HG03025 (cell line): ENCODE measurements around the gene KNTC1.
A peak's percentile ranks its signal among the peaks of the same experiment; 100 is the strongest.
"Not testable (repeated sequence)": the region's sequence is repeated elsewhere in the genome, so short reads cannot be mapped to it uniquely, and the experiment has no call there.

Source experiments
- ATAC-seq: cut with Tn5 transposase; IDR thresholded peaks from one replicate; pipeline ENCODE4 v1.9.1; 2021; ENCODE audit warnings: mild to moderate bottlenecking, moderate library complexity; ENCODE audit not compliant: unreplicated experiment, low FRiP score

KNTC1 gene, protein sequence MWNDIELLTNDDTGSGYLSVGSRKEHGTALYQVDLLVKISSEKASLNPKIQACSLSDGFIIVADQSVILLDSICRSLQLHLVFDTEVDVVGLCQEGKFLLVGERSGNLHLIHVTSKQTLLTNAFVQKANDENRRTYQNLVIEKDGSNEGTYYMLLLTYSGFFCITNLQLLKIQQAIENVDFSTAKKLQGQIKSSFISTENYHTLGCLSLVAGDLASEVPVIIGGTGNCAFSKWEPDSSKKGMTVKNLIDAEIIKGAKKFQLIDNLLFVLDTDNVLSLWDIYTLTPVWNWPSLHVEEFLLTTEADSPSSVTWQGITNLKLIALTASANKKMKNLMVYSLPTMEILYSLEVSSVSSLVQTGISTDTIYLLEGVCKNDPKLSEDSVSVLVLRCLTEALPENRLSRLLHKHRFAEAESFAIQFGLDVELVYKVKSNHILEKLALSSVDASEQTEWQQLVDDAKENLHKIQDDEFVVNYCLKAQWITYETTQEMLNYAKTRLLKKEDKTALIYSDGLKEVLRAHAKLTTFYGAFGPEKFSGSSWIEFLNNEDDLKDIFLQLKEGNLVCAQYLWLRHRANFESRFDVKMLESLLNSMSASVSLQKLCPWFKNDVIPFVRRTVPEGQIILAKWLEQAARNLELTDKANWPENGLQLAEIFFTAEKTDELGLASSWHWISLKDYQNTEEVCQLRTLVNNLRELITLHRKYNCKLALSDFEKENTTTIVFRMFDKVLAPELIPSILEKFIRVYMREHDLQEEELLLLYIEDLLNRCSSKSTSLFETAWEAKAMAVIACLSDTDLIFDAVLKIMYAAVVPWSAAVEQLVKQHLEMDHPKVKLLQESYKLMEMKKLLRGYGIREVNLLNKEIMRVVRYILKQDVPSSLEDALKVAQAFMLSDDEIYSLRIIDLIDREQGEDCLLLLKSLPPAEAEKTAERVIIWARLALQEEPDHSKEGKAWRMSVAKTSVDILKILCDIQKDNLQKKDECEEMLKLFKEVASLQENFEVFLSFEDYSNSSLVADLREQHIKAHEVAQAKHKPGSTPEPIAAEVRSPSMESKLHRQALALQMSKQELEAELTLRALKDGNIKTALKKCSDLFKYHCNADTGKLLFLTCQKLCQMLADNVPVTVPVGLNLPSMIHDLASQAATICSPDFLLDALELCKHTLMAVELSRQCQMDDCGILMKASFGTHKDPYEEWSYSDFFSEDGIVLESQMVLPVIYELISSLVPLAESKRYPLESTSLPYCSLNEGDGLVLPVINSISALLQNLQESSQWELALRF (N-terminal part only)

DNA sequence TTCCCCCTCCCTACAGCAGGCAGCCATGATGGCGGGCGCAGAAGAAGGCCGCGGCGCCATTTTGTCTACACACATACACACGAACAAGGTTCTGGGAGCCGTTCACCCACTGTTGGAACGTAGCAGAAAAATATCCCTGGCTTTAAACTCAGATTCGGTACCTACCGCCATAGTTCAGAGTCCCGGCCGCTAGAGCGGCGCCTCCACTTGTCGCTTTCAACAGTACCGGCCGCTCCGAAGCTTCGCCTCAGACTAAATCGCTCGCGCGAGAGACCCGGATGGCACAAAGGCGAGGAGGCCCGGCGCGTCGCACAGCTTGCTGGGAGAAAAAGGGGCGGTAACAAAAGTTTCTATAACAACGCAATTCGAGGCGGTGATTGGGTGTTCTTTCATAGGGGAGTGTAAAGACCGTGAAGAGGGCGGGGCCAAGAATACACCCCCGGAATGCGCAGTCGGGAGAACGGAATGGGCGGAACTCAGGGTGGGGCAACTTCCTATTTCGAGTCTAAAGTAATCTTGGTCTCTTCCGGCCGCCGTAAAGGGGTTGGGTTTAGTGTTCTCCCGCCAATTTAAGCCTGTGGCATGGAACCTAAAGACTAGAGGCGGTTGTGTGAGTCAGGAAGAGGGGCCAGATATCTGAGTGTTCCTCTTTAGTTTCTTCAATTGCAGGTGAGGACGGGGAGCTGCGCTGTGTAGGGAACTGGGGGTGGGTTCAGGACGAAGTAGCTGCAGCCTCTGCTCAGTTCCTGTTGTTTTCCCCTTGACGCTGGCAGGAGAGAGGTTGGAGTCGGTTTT, at the start of gene KNTC1, which contains the start of gene RSRC2:
KNTC1 (plus strand) TSS at position 567 of the 795 bp plus-strand sequence. CDS start 2,815 bp downstream, outside the sequence.
RSRC2 (minus strand) TSS at position 254 of the 795 bp plus-strand sequence; CDS start at position 171, 83 bp downstream.
- peak; percentile 90 for ATAC-seq

DNA sequence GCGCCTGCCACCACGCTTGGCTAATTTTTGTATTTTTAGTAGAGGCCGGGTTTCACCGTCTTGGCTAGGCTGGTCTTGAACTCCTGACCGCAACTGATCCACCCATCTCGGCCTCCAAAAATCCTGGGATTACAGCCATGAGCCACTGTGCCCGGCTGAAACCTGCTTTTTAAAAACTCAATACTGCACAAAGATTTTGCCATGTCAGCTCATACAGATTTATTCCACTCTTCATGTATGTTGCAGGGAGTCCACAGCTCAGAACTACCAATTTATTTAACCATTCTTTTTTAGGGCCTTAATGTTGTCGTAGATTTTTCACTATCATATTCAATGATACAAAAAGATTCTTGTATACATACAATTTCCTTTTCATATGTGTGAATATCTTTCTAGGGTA, 46.3 kb upstream of the KNTC1 start:
- ATAC-seq = no peak

DNA sequence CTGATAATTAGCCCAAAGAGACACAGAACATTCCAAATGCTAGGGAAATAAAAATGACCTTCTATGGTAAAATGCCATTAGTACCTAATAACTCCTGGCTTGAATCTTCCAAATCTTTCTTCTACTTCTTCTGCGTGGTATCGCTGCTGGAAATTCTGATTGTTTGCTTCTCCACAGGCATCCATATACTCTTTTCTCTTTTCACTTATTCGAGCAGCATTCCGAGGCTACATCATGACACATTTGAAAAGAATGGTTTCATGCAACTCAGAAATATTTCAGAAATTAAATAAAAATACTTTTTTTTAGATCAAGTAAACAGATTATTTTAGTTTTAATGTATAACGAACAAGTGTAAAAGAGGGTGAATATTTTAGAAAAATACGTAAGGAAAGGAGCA, 45.2 kb upstream of the KNTC1 start:
- no peak for ATAC-seq

DNA sequence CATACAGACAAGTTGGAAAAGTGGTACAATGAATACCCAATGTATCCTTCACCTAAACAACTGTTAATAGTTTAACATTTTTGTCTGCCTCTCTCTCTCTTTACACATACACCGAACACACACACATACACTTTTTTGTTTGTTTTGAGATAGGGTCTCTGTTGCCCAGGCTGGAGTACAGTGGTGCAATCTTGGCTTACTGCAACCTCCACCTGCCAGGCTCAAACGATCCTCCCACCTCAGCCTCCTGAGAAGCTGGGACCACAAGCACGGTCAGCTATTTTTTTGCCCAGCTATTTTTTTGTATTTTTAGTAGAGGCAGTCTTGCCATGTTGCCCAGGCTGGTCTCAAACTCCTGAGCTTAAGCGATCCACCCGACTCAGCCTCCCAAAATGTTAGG, 43.1 kb upstream of the KNTC1 start:
- no peak for ATAC-seq

DNA sequence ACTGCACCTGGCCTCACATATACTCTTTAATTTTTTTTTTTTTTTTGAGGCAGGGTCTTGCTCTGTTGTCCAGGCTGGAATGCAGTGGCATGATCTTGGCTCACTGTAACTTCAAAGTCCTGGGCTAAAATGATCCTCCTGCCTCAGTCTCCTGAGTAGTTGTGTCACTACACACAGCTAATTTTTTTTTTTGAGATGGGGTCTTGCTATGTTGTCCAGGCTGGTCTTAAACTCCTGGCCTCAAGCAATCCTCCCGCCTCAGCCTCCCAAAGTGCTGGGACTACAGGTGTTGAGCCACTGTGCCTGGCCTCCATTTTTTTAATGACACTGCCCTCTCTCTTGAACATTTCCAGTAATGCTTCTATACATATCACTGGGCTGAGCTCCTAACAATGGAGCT, 42.7 kb upstream of the KNTC1 start:
- not testable (repeated sequence) for ATAC-seq

DNA sequence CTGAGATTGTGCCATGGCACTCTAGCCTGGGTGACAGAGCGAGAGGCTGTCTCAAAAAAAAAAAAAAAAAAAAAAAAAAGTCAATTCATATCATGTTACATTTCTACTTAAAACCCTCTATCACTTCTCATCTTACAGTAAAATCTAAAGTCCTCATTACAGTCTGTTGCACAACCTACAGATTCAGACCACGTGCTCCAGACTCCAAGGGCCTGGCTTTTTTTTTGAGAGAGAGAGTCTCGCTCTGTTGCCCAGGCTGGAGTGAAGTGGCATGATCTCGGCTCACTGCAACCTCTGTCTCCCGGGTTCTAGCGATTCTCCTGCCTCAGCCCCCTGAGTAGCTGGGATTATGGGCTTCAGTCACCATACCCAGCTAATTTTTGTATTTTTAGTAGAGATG, 40.7 kb upstream of the KNTC1 start:
- not testable (repeated sequence) for ATAC-seq

DNA sequence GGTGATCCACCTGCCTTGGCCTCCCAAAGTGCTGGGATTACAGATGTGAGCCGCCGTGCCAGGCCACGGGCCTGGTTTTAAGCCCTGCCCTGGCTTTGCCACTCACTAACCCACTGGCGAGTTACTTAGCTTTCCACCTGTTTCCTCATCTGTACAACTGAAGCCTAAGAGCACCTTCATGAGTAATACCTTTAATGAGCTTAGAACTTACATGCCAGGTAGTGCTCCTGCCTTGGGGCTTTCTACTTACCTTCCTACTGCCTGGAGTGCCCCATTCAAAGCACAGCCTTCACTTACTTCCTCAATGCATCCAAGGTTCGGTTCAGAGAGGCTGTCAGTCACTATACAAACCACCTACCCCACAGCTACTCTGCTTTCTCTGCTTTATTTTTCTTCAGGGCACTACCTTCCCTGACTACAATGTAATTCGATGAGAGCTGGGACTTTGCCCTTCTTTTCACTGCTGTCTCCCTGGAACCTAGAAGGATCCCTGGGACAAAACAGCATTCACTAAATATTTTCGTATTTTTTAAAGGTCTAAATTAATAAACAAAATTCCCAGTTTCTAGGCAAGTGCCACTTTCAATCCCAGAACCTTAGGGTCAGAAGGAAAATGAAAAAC, 40.1 kb upstream of the KNTC1 start:
- ATAC-seq = no peak

DNA sequence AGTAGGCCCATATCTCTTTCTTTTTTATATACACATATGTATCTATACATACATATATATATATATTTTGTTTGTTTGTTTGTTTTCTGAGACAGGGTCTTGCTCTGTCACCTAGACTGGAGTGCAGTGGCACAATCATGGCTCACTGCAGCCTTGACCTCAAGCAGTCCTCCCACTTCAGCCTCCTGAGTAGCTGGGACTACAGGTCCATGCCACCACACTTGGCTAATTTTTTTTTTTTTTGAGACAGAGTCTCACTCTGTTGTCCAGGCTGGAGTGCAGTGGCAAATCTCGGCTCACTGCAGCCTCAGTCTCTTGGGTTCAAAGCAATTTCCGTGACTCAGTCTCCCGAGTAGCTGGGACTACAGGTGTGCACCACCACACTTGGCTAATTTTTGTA, 39.2 kb upstream of the KNTC1 start:
- ATAC-seq = not testable (repeated sequence)

DNA sequence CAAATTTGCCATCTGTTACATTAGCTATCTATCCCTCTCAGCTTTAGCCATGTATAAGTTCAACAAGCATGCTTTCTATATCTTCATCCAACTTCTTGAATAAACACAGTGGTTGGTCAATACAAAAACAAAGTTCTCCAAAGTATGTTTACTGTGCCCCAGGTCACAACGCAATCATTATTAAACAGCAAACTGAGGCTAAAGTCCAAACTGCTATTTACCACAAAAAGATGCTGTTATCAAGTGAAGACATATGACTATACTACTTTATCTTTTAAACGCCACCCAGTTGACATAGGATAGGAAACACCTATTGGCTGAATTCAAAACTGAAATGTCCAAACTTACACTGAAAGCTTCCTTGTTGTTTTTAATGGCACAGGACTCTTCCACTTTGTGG, 38.0 kb upstream of the KNTC1 start:
- ATAC-seq = no peak

DNA sequence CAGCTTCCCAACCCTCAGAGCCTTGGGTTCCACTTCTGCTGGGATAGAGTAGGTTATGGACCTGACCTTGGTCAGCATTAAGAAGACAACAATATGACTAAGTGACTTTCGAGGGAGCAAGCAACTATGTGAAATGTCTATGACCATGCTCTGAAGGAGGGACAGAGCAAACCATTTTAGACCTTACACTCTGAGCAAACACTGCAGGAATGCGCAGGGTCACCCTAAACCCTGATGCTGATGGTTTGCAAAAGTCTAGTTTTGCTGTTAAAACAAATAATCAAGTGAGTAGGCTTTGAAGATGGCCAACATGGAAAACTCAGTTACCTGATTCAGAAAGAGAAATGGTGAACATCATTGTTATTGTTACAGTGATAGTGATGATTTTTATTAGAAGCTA, 35.1 kb upstream of the KNTC1 start:
- ATAC-seq = no peak

DNA sequence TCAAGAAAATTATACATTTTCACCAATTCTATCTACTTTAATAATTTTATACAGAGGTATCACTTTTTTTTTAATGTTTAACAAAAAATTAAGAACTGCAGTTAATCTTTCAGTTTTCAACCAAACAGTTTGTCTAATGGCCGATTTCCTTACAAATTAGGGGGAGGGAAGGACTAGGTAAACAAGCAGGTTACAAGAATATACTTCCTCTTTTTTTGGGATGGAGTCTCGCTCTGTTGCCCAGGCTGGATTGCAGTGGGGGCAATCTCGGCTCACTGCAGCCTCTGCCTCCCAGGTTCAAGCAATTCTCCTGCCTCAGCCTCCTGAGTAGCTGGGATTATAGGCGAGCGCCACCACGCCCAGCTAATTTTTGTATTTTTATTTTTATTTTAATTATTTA, 33.8 kb upstream of the KNTC1 start:
- not testable (repeated sequence) for ATAC-seq

DNA sequence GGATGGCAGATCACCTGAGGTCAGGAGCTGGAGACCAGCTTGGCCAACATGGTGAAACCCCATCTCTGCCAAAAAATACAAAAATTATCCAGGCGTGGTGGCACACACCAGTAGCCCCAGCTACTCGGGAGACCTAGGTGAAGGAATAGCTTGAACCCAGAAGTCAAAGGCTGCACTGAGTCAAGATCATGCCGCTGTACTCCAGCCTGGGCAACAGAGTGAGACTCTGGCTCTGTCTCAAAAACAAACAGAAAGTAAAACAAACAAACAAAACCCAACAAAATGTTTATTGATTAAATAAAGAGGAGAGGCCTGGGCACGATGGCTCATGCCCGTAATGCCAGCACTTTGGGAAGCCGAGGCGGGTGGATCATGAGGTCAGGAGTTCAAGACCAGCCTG, 31.8 kb upstream of the KNTC1 start:
- ATAC-seq = no peak

DNA sequence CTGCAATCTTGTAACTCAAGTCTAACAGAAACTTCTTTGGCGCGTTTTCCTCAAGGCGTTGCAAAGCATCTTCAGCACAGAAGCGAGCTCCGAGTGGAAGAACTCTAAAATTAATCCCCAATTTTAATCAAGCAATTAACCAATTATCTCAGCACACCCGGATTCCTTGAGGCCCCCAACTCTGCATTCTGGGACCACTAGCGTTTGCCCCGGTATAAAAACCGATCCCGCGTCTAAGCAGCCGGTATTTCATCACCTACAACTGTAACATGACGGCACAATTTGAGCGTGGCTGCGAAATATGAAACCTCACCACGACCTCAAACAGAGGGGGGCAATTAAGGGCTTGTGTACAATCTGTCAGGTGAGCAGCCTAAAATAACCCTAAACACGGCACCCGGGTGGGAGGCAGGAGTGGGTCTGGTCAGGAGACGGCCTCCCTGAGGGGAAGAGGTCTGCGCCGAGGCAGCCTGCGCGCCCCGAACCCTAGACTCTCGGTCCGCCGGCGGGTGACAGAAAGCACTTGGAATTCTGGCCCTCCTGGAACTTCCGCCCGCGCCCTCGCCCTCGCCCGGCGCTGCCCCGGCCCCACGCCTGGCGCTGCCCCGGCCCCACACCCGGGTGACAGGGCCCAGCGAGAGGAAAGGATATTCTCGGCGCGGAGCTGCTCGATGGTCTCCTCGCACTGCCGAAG, 26.9 kb upstream of the KNTC1 start:
- peak; percentile 12 for ATAC-seq

DNA sequence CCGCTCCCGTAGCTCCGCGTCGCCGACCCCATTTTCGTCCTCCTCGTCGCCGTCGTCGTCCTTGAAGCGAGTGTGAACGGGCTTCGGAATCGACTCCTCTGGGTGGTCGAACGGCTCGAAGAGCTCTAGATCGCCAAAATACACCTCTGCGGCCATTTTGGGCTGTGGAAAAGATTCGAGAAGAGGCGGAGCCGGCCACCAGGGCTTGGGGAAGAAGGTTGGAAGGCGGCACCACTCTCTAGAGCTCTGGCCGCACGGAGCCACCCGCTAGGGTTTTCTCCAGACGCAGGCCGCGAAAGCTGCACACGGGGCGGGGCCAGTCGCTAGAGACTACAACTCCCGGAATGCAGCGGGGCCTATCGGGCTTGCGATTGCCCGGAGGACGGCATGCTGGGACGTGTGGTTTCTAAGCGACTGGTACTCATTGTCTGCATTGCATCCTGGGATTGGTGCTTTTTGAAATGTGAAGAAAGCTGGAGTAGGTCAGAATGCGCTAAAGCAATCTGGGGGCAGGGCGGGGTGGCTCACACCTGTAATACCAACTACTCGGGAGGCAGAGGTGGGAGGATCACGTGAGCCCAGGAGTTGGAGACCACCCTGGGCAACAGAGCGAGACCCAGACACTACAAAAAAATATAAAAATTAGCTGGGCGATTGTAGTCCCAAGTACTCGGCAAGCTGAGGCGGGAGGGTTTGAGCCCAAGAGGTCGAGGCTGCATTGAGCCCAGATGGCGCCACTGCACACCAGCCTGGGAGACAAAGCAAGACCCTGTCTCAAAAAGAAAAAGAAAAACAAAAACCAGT, 26.2 kb upstream of the KNTC1 start, which contains the start of gene ZCCHC8:
ZCCHC8 (minus strand) TSS at position 248 of the 804 bp plus-strand sequence; CDS start at position 156, 92 bp downstream.
- ATAC-seq = peak; percentile 89

DNA sequence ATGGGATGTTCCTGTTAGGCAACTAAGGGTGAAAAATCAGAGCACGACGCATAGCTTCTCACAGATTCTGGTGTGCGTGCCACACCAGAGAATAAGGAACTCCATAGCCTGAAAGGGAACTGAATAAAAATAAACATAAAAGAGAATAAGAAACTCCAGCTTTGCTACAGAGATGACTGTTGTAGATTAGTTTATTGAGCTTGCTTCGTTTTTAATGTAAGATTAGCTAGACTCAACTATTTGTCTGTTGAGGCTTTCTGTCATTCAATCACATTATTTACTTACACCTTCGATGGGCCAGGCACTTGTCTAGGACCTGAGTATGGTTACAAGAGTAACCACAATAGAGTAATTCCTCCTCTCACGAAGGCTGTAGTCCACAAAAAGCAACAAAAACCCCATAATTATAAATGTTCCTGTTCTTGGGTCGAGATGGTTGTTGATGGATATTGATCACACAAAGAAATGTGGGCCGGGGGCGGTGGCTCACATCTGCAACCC, 25.5 kb upstream of the KNTC1 start:
- no peak for ATAC-seq

DNA sequence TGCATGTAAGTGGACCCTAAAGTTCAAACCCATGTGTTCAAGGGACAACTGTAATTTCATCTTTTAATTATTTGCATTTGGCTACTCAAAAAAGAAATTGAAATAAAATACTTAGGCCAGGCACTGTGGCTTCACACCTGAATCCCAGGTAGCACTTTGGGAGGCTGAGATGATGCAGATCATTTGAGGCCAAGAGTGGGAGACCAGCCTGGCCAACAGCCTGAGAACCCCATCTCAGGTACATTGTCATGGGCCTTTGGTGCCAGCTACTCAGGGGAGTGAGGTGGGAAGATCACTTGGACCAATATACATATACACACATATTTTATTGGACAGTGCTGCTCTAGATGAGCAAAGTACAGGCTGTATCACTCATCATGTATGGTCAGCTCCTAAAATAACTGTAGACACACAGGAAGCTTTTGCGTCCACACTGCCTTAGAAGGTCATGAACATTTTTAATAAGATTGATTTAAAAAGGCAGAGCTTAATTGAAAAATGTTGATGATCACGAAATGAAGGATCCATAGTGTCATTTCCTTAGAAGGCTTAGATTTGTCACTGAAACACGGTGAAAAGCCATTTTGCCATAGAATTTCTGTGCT, 23.8 kb upstream of the KNTC1 start:
- ATAC-seq = no peak
